ENCODE results near the gene KCNJ9. TPM values are rescaled to one million over a fixed set of nuclear protein-coding genes. Genes with fewer than 3 reads are reported as not detected.

KCNJ9 gene
- total RNA-seq, 1 donor from 2014 or later = not detected

- Mint-ChIP-seq H3K9me3 (ENCODE audit: unreplicated experiment) (peaks cover 8% of the 10 kb centered on the region), H3K27ac (ENCODE audit: unreplicated experiment) (no peak overlapping the region), H3K27me3 (ENCODE audit: low read depth, unreplicated experiment) (peaks cover 29% of the 10 kb centered on the region), H3K4me3 (ENCODE audit: unreplicated experiment) (no peak overlapping the region), H3K4me1 (ENCODE audit: low read depth, unreplicated experiment) (peaks cover 12% of the 10 kb centered on the region), H3K36me3 (ENCODE audit: low read depth, unreplicated experiment) (peaks cover 10% of the 10 kb centered on the region)
- Histone ChIP-seq H3K36me3 (ENCODE audit: insufficient read depth, low read length) (no peaks in the 10 kb centered on the region), H3K79me2 (ENCODE audit: insufficient read depth, low read length) (no peaks in the 10 kb centered on the region), H3K9ac (ENCODE audit: low read length) (no peak overlapping the region), H3K4me3 (ENCODE audit: insufficient read depth, low read depth, low read length) (no peak overlapping the region), H3K27me3 (ENCODE audit: insufficient read depth, low read length) (peaks cover 18% of the 10 kb centered on the region), H2AFZ (ENCODE audit: low read depth, low read length) (no peak overlapping the region), H3K4me1 (ENCODE audit: insufficient read depth, low read length) (no peaks in the 10 kb centered on the region), H4K20me1 (ENCODE audit: insufficient read depth, low read length) (no peaks in the 10 kb centered on the region), H3K9me3 (ENCODE audit: insufficient read depth, low read depth, low read length) (no peaks in the 10 kb centered on the region), H3K4me2 (ENCODE audit: low read length) (no peak overlapping the region), H3K27ac (ENCODE audit: low read depth, low read length) (no peak overlapping the region)
- TF ChIP-seq EZH2 (IDR thresholded peaks at IDR 0.05; ENCODE audit: insufficient read depth, low read length) = no peak
- no peak for TF ChIP-seq CTCF (IDR thresholded peaks at IDR 0.05; ENCODE audit: insufficient read depth, low read depth, low read length)
- FAIRE-seq (no peak), DNase-seq (ENCODE audit: low read depth) (no peak)
Observed at GRCh38 chr1:160133990-160134770, 52.8 kb downstream of the KCNJ9 start.

GRCh38 chr1:160134791-160135572, 53.6 kb downstream of the KCNJ9 start:
- H3K9ac ChIP-seq (ENCODE audit: low read length) = no peak overlapping the region
- no peak overlapping the region for H3K4me2 ChIP-seq (ENCODE audit: low read length)
- no peaks in the 10 kb centered on the region for H3K4me1 ChIP-seq (ENCODE audit: insufficient read depth, low read length)
- Mint-ChIP-seq H3K4me3 (ENCODE audit: unreplicated experiment) (no peak overlapping the region), H3K9me3 (ENCODE audit: unreplicated experiment) (peaks cover 8% of the 10 kb centered on the region), H3K27ac (ENCODE audit: unreplicated experiment) (no peak overlapping the region), H3K36me3 (ENCODE audit: low read depth, unreplicated experiment) (peaks cover 10% of the 10 kb centered on the region), H3K4me1 (ENCODE audit: low read depth, unreplicated experiment) (peaks cover 4% of the 10 kb centered on the region), H3K27me3 (ENCODE audit: low read depth, unreplicated experiment) (peaks cover 36% of the 10 kb centered on the region)
- no peak overlapping the region for H2AFZ ChIP-seq (ENCODE audit: low read depth, low read length)
- no peaks in the 10 kb centered on the region for H3K36me3 ChIP-seq (ENCODE audit: insufficient read depth, low read length)
- DNase-seq (ENCODE audit: low read depth) (no peak), FAIRE-seq (no peak)
- no peak for TF ChIP-seq CTCF (IDR thresholded peaks at IDR 0.05; ENCODE audit: insufficient read depth, low read depth, low read length)
- no peak for TF ChIP-seq EZH2 (IDR thresholded peaks at IDR 0.05; ENCODE audit: insufficient read depth, low read length)
- H4K20me1 ChIP-seq (ENCODE audit: insufficient read depth, low read length) = no peaks in the 10 kb centered on the region
- H3K4me3 ChIP-seq (ENCODE audit: insufficient read depth, low read depth, low read length) = no peak overlapping the region
- H3K27me3 ChIP-seq (ENCODE audit: insufficient read depth, low read length) = peaks cover 18% of the 10 kb centered on the region
- no peak overlapping the region for H3K27ac ChIP-seq (ENCODE audit: low read depth, low read length)
- H3K9me3 ChIP-seq (ENCODE audit: insufficient read depth, low read depth, low read length) = no peaks in the 10 kb centered on the region
- H3K79me2 ChIP-seq (ENCODE audit: insufficient read depth, low read length) = no peaks in the 10 kb centered on the region

Measured in astrocyte (in vitro differentiated cells and primary cell).